ENCODE measurements around the gene CNTN5. TPM values are rescaled to one million over a fixed set of nuclear protein-coding genes. Genes with fewer than 3 reads are reported as not detected.

The CNTN5 gene
- total and polyA plus RNA-seq, 2 donors (not counting 1 experiment from before 2014, with no cell fraction given): 0.17 TPM; not detected in 1

DNA sequence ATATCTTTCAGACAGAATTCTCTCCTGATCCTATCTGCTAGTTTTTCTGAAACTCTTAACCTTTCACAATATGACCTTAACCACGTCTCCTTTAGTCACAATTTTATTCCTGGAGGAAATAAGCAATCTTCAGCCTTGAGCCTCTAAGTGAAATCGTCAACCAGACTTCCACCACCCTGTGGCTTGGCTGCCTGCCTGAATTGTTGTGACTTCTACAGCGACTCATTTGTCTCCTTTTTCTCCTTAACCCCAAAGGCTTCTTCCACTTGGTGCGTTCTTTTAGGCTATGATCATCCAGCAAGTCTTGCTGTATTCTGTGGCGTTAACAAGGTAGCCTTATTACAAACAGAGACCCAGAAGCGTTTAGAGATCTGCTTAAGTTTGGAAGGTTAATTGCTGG, 1131.2 kb downstream of the CNTN5 start:
- no peaks in the 10 kb centered on the region for H4K20me1 ChIP-seq (ENCODE audit: control insufficient read depth, extremely low read depth, insufficient read depth, low read length)
- no peak overlapping the region for H3K4me2 ChIP-seq (ENCODE audit: extremely low read depth, insufficient read depth, low read length)

GRCh38 chr11:100152766-100153165, 1132.0 kb downstream of the CNTN5 start:
- no peaks in the 10 kb centered on the region for H3K36me3 ChIP-seq (ENCODE audit: control insufficient read depth, insufficient read depth, low read length)
- no peak overlapping the region for H3K4me2 ChIP-seq (ENCODE audit: extremely low read depth, insufficient read depth, low read length)
- no peaks in the 10 kb centered on the region for H3K27me3 ChIP-seq (ENCODE audit: control insufficient read depth, insufficient read depth, low read length)
- H3K27ac ChIP-seq (ENCODE audit: insufficient read depth, low read length): no peak overlapping the region
- no peak for DNase-seq (ENCODE audit: low read depth in 2 of 2)
- H3K4me1 ChIP-seq (ENCODE audit: control insufficient read depth, extremely low read depth, insufficient read depth, low read length): no peaks in the 10 kb centered on the region
- TF ChIP-seq EZH2 (IDR thresholded peaks at IDR 0.05; ENCODE audit: low read length, missing control alignments): no peak
- TF ChIP-seq, protein P1, sequence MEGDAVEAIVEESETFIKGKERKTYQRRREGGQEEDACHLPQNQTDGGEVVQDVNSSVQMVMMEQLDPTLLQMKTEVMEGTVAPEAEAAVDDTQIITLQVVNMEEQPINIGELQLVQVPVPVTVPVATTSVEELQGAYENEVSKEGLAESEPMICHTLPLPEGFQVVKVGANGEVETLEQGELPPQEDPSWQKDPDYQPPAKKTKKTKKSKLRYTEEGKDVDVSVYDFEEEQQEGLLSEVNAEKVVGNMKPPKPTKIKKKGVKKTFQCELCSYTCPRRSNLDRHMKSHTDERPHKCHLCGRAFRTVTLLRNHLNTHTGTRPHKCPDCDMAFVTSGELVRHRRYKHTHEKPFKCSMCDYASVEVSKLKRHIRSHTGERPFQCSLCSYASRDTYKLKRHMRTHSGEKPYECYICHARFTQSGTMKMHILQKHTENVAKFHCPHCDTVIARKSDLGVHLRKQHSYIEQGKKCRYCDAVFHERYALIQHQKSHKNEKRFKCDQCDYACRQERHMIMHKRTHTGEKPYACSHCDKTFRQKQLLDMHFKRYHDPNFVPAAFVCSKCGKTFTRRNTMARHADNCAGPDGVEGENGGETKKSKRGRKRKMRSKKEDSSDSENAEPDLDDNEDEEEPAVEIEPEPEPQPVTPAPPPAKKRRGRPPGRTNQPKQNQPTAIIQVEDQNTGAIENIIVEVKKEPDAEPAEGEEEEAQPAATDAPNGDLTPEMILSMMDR (conservative IDR thresholded peaks at IDR 0.05 in 1 of 2, IDR thresholded peaks at IDR 0.05 in 1 of 2; ENCODE audit: low read depth in 1 of 2, low read length in 2 of 2): no peak
- no peaks in the 10 kb centered on the region for H4K20me1 ChIP-seq (ENCODE audit: control insufficient read depth, extremely low read depth, insufficient read depth, low read length)
- no peak overlapping the region for H3K4me3 ChIP-seq (replicated peaks in 1 of 4; ENCODE audit: control extremely low read depth in 1 of 4, insufficient read depth in 1 of 4, low read depth in 3 of 4, low read length in 4 of 4)
- H2AFZ ChIP-seq (ENCODE audit: low read length): no peak overlapping the region
- H3K79me2 ChIP-seq (ENCODE audit: control insufficient read depth, insufficient read depth, low read length): no peaks in the 10 kb centered on the region
- H3K9me3 ChIP-seq (ENCODE audit: control insufficient read depth, insufficient read depth, low read depth, low read length): no peaks in the 10 kb centered on the region
- no peak overlapping the region for H3K9ac ChIP-seq (ENCODE audit: insufficient read depth, low read length)

More for the DNA sequence above, 1131.2 kb downstream of the CNTN5 start:
- Histone ChIP-seq H3K27ac (ENCODE audit: insufficient read depth, low read length) (no peak overlapping the region), H3K79me2 (ENCODE audit: control insufficient read depth, insufficient read depth, low read length) (no peaks in the 10 kb centered on the region), H3K36me3 (ENCODE audit: control insufficient read depth, insufficient read depth, low read length) (no peaks in the 10 kb centered on the region), H2AFZ (ENCODE audit: low read length) (no peak overlapping the region), H3K27me3 (ENCODE audit: control insufficient read depth, insufficient read depth, low read length) (no peaks in the 10 kb centered on the region), H3K9ac (ENCODE audit: insufficient read depth, low read length) (no peak overlapping the region), H3K4me1 (ENCODE audit: control insufficient read depth, extremely low read depth, insufficient read depth, low read length) (no peaks in the 10 kb centered on the region), H3K9me3 (ENCODE audit: control insufficient read depth, insufficient read depth, low read depth, low read length) (no peaks in the 10 kb centered on the region), H3K4me3 (replicated peaks in 1 of 4; ENCODE audit: control extremely low read depth in 1 of 4, insufficient read depth in 1 of 4, low read depth in 3 of 4, low read length in 4 of 4) (no peak overlapping the region)
- DNase-seq (ENCODE audit: low read depth in 2 of 2): peak in 1 of 2 donors; percentile 31
- TF ChIP-seq EZH2 (IDR thresholded peaks at IDR 0.05; ENCODE audit: low read length, missing control alignments): no peak
- TF ChIP-seq, protein P1 (conservative IDR thresholded peaks at IDR 0.05 in 1 of 2, IDR thresholded peaks at IDR 0.05 in 1 of 2; ENCODE audit: low read depth in 1 of 2, low read length in 2 of 2): no peak

GRCh38 chr11:100163471-100163870, 1142.7 kb downstream of the CNTN5 start:
- H3K4me3 ChIP-seq (replicated peaks in 1 of 4; ENCODE audit: control extremely low read depth in 1 of 4, insufficient read depth in 1 of 4, low read depth in 3 of 4, low read length in 4 of 4): no peak overlapping the region
- DNase-seq (ENCODE audit: low read depth in 2 of 2): no peak
- H3K4me2 ChIP-seq (ENCODE audit: extremely low read depth, insufficient read depth, low read length): no peak overlapping the region
- TF ChIP-seq, protein P1 (conservative IDR thresholded peaks at IDR 0.05 in 1 of 2, IDR thresholded peaks at IDR 0.05 in 1 of 2; ENCODE audit: low read depth in 1 of 2, low read length in 2 of 2): no peak
- TF ChIP-seq EZH2 (IDR thresholded peaks at IDR 0.05; ENCODE audit: low read length, missing control alignments): no peak
- no peaks in the 10 kb centered on the region for H3K27me3 ChIP-seq (ENCODE audit: control insufficient read depth, insufficient read depth, low read length)
- no peak overlapping the region for H3K9ac ChIP-seq (ENCODE audit: insufficient read depth, low read length)
- no peaks in the 10 kb centered on the region for H3K36me3 ChIP-seq (ENCODE audit: control insufficient read depth, insufficient read depth, low read length)
- no peaks in the 10 kb centered on the region for H3K9me3 ChIP-seq (ENCODE audit: control insufficient read depth, insufficient read depth, low read depth, low read length)
- H3K27ac ChIP-seq (ENCODE audit: insufficient read depth, low read length): no peak overlapping the region
- no peaks in the 10 kb centered on the region for H3K4me1 ChIP-seq (ENCODE audit: control insufficient read depth, extremely low read depth, insufficient read depth, low read length)
- no peak overlapping the region for H2AFZ ChIP-seq (ENCODE audit: low read length)
- no peaks in the 10 kb centered on the region for H3K79me2 ChIP-seq (ENCODE audit: control insufficient read depth, insufficient read depth, low read length)
- H4K20me1 ChIP-seq (ENCODE audit: control insufficient read depth, extremely low read depth, insufficient read depth, low read length): no peaks in the 10 kb centered on the region
